GF-D8 (cell line): ENCODE measurements around the gene SCG3.

Source experiments
- DNase-seq: peaks from one replicate; lab custom pipeline; 2025; lab: John Stamatoyannopoulos, UW

SCG3 gene

GRCh38 chr15:51758645-51759044 lies 77.3 kb downstream of the SCG3 start:
- no peak for DNase-seq

- DNase-seq = no peak
These were observed 78.3 kb downstream of the SCG3 start for GRCh38 chr15:51759557-51760070.

- no peak for DNase-seq
These were observed 79.5 kb downstream of the SCG3 start for GRCh38 chr15:51760805-51761204.

- no peak for DNase-seq
These were observed 84.4 kb downstream of the SCG3 start for GRCh38 chr15:51765751-51766150.

- DNase-seq = no peak
These were observed 85.0 kb downstream of the SCG3 start for GRCh38 chr15:51766341-51766740.

- DNase-seq = no peak
These were observed 86.7 kb downstream of the SCG3 start for GRCh38 chr15:51768018-51768417.
